Panc1 (cell line): ENCODE data around the gene EIF3CL.
"Not testable (repeated sequence)": the region's sequence is repeated elsewhere in the genome, so short reads cannot be mapped to it uniquely, and the experiment has no call there.

Source experiments
- POLR2AphosphoS5 ChIP-seq: IDR thresholded peaks from 2 replicates; pipeline ENCODE4 v1.6.1; 2012; ENCODE audit warnings: mild to moderate bottlenecking, low read depth, low read length, moderate library complexity
- TF ChIP-seq, protein P1 (sequence below): fragments of 450-650 bp; IDR thresholded peaks from 2 replicates; pipeline ENCODE4 v1.5.1; 2017; ENCODE audit warnings: mild to moderate bottlenecking

DNA sequence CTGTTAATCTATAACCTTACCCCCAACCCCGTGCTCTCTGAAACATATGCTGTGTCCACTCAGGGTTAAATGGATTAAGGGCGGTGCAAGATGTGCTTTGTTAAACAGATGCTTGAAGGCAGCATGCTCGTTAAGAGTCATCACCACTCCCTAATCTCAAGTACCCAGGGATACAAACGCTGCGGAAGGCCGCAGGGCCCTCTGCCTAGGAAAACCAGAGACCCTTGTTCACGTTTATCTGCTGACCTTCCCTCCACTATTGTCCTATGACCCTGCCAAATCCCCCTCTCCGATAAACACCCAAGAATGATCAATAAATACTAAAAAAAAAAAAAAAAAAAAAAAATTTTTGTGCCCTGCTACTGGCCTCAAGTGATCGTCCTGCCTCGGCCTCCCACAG lies 25.8 kb downstream of the EIF3CL start:
- TF ChIP-seq POLR2AphosphoS5: not testable (repeated sequence)
- TF ChIP-seq, protein P1, sequence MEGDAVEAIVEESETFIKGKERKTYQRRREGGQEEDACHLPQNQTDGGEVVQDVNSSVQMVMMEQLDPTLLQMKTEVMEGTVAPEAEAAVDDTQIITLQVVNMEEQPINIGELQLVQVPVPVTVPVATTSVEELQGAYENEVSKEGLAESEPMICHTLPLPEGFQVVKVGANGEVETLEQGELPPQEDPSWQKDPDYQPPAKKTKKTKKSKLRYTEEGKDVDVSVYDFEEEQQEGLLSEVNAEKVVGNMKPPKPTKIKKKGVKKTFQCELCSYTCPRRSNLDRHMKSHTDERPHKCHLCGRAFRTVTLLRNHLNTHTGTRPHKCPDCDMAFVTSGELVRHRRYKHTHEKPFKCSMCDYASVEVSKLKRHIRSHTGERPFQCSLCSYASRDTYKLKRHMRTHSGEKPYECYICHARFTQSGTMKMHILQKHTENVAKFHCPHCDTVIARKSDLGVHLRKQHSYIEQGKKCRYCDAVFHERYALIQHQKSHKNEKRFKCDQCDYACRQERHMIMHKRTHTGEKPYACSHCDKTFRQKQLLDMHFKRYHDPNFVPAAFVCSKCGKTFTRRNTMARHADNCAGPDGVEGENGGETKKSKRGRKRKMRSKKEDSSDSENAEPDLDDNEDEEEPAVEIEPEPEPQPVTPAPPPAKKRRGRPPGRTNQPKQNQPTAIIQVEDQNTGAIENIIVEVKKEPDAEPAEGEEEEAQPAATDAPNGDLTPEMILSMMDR: not testable (repeated sequence)
